Effector memory CD4-positive, alpha-beta T cell (primary cell): ENCODE results near the gene ADAMTSL1.

Source experiments
- DNase-seq, 3 donors: peaks; one replicate each; pipeline ENCODE4 v3.0.0-alpha.2; 2020
- H3K27ac ChIP-seq: 2 replicates; pipeline ENCODE4 v1.7.0; 2013; ENCODE audit warnings: mild to moderate bottlenecking, low read length, moderate library complexity; ENCODE audit not compliant: insufficient read depth, poor library complexity, severe bottlenecking
- H3K27me3 ChIP-seq: replicated peaks from 2 replicates; pipeline ENCODE4 v1.7.0; 2013; ENCODE audit warnings: mild to moderate bottlenecking, low read length; ENCODE audit not compliant: insufficient read depth, control insufficient read depth, poor library complexity, severe bottlenecking
- H3K36me3 ChIP-seq: 2 replicates; pipeline ENCODE4 v1.7.0; 2013; ENCODE audit warnings: mild to moderate bottlenecking, low read length, moderate library complexity; ENCODE audit not compliant: control insufficient read depth, insufficient read depth
- H3K4me1 ChIP-seq: 2 replicates; pipeline ENCODE4 v1.7.0; 2013; ENCODE audit warnings: low read length, mild to moderate bottlenecking; ENCODE audit not compliant: control insufficient read depth, insufficient read depth, poor library complexity, severe bottlenecking
- H3K4me3 ChIP-seq: 2 replicates; pipeline ENCODE4 v1.7.0; 2013; ENCODE audit warnings: low read length, low read depth, mild to moderate bottlenecking; ENCODE audit not compliant: insufficient read depth, poor library complexity, severe bottlenecking
- H3K9me3 ChIP-seq: 2 replicates; pipeline ENCODE4 v1.7.0; 2013; ENCODE audit warnings: mild to moderate bottlenecking, low read length, moderate library complexity; ENCODE audit not compliant: control insufficient read depth

Gene ADAMTSL1

DNA sequence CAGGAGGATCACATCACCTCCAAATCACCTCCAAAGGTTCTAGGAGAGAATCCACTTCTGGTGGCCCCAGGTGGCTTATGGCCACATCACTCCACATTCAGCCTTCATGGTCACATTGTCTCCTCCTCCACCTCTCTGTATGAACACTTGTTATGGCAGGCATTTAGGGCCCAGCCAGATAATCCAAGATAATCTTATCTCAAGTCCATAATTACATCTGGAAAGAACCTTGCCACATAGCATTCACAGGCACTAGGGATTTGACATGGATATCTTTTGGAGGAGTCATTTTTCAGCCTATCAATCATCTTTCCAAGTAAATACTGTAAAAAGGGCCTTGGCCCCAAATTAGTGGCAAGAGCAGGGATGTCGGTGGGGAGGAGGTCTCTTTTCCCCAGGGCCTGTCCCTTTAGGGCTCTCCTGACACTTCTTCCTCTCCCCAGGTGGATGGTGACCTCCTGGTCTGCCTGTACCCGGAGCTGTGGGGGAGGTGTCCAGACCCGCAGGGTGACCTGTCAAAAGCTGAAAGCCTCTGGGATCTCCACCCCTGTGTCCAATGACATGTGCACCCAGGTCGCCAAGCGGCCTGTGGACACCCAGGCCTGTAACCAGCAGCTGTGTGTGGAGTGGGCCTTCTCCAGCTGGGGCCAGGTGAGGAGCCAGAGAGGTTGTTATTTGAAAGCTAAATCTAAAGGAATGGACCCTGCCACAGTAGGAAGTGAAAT is 418.2 kb downstream of the ADAMTSL1 start:
- Histone ChIP-seq H3K36me3 (no peaks in the 10 kb centered on the region), H3K27ac (no peak overlapping the region), H3K9me3 (no peaks in the 10 kb centered on the region), H3K4me1 (no peaks in the 10 kb centered on the region), H3K4me3 (no peak overlapping the region), H3K27me3 (no peaks in the 10 kb centered on the region)
- no peak for DNase-seq

DNA sequence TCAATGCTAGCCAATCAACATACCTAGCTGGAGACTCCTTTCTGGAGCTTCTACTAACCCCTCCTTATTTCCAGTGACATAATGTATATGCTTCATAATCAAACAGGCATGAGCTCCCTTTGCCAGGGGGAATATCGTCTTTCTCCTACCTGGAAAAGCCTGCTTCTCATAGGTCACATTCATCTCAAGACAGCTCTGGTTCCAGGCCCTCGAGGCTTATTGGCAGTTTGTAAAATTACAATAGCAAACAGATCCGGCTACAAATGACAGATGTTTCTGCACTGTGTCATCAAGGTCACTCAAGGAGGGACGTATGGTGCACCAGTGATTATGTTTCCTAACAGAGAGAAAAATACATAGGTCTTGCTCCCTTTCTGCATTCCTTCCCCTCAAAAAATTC is 419.1 kb downstream of the ADAMTSL1 start:
- no peak for DNase-seq
- H3K27ac ChIP-seq: no peak overlapping the region
- H3K9me3 ChIP-seq: no peaks in the 10 kb centered on the region
- no peaks in the 10 kb centered on the region for H3K4me1 ChIP-seq
- no peaks in the 10 kb centered on the region for H3K36me3 ChIP-seq
- H3K4me3 ChIP-seq: no peak overlapping the region
- H3K27me3 ChIP-seq: no peaks in the 10 kb centered on the region

DNA sequence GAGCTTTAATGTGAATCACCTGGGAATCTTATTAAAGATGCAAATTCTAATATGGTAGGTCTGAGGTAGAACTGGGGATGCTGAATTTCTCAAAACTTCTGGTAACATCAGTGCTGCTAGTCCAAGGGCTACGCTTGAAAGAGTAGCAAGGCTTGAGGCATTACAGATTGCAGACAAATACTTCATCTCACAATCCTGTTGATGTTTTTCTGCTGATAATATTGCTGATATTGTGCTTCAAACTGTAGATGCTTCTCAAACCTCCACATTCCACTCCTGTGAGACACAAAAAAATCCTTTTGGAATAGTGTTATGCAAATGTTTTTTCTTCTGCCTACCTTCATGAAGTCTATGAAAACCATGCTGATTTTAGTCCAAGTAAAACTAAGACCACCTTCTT is 419.5 kb downstream of the ADAMTSL1 start:
- Histone ChIP-seq H3K9me3 (no peaks in the 10 kb centered on the region), H3K4me1 (no peaks in the 10 kb centered on the region), H3K36me3 (no peaks in the 10 kb centered on the region), H3K27ac (no peak overlapping the region), H3K27me3 (no peaks in the 10 kb centered on the region), H3K4me3 (no peak overlapping the region)
- no peak for DNase-seq

DNA sequence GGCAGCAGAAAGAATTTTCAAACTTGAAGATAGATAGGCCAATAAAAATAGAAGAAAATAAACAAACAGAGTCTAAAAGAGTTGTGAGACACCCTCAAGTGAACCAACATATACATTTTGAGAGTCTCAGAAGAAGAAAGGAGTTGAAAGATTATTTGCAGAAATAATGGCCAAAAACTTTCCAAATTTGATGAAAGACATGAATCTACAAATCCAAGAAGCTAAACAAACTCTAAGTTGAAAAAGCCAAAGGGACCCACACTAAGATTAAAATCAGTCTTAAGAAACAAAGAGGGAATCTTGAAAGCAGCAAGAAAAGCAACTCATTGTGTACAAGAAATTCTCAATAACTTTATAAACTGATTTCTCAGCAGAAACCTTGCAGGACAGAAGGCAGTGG is 422.1 kb downstream of the ADAMTSL1 start:
- H3K27ac ChIP-seq: no peak overlapping the region
- no peaks in the 10 kb centered on the region for H3K9me3 ChIP-seq
- H3K36me3 ChIP-seq: no peaks in the 10 kb centered on the region
- no peaks in the 10 kb centered on the region for H3K4me1 ChIP-seq
- no peak for DNase-seq
- H3K4me3 ChIP-seq: no peak overlapping the region
- H3K27me3 ChIP-seq: no peaks in the 10 kb centered on the region

DNA sequence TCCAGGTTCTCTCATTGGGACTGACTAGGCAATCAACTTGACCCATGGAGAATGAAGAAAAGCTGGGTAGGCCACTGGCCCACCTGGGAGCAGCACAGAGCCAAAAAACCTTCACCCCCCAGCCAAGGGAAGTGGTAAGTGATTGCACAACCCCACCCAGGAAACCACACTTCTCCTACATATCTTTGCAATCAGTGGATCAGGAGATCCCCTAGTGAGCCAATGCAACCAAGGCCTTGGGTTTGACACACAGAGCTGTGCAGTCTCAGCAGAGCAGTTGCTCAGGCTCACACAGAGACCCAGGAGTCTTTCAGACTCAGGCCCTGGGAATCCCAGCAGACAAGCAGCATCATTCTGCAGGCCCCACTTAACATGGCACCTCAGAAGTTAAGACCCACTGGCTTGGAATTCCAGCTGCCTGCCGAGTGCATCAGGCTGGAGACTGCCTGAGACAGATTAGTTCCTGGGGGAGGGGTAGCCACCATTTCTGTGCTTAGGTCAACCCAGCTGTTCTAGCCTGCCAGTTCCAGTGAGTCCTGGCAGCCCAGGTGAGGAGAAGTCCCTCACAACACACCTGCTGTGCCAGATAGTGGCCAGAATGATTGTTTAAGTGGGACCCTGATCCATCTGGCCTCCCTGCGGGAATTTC is 422.7 kb downstream of the ADAMTSL1 start:
- Histone ChIP-seq H3K27me3 (no peaks in the 10 kb centered on the region), H3K36me3 (no peaks in the 10 kb centered on the region), H3K27ac (no peak overlapping the region), H3K9me3 (no peaks in the 10 kb centered on the region), H3K4me3 (no peak overlapping the region), H3K4me1 (no peaks in the 10 kb centered on the region)
- no peak for DNase-seq

DNA sequence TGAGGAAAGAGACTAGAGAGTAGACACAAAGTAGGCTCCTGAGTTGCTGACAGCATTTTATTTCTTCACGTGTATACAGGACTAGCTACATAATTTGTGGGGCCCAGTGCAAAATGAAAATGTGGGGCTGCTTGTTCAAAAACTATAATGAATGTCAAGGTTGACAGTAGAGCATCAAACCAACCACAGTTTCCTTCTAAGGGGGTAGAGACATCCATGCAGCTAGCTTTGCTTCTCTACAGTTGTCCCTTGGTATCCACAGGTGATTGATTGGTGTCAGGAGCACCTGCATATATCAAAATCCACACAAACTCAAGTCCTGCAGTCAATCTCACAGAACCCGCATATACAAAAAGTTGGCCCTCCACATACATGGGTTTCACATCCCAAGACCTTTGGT is 429.5 kb downstream of the ADAMTSL1 start:
- no peaks in the 10 kb centered on the region for H3K4me1 ChIP-seq
- no peak for DNase-seq
- H3K27ac ChIP-seq: no peak overlapping the region
- no peaks in the 10 kb centered on the region for H3K27me3 ChIP-seq
- no peaks in the 10 kb centered on the region for H3K36me3 ChIP-seq
- H3K4me3 ChIP-seq: no peak overlapping the region
- H3K9me3 ChIP-seq: no peaks in the 10 kb centered on the region

DNA sequence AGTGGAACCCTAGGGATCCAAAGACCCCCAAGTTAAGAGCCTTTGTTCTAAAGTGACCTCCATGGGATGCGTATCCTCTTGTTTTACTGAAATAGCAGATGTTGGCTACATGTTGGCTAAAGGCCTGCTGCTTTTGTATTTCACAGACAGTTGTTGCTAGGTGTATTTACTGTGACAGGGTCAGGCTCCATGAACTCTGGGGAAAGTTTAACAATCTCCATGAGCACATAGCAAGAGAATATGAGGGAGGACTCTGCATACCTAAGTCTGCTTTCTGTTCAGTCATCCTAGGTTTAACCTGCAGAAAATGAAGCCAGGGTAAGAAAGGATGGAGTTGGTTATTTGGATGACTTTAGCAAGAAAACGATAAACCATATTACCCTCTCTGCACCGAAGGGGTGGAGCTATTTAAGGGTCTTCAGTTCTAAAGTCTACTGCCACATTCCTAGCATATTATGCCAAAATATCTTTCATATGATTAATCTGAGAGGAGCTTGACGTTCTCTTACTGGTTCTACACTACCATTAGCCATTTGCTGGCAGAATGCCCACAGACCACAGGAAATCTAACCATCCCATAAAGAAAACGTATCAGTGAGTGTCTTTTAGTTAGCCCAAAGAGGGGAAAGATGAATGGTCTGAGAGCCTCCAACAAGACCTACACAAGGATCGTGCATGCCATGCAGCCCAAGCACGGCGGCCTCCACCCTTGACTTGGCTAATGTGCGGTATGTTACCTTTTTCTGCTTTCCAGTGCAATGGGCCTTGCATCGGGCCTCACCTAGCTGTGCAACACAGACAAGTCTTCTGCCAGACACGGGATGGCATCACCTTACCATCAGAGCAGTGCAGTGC is 431.3 kb downstream of the ADAMTSL1 start:
- no peaks in the 10 kb centered on the region for H3K9me3 ChIP-seq
- H3K27me3 ChIP-seq: no peaks in the 10 kb centered on the region
- no peak for DNase-seq
- H3K36me3 ChIP-seq: no peaks in the 10 kb centered on the region
- H3K27ac ChIP-seq: no peak overlapping the region
- H3K4me3 ChIP-seq: no peak overlapping the region
- no peaks in the 10 kb centered on the region for H3K4me1 ChIP-seq

DNA sequence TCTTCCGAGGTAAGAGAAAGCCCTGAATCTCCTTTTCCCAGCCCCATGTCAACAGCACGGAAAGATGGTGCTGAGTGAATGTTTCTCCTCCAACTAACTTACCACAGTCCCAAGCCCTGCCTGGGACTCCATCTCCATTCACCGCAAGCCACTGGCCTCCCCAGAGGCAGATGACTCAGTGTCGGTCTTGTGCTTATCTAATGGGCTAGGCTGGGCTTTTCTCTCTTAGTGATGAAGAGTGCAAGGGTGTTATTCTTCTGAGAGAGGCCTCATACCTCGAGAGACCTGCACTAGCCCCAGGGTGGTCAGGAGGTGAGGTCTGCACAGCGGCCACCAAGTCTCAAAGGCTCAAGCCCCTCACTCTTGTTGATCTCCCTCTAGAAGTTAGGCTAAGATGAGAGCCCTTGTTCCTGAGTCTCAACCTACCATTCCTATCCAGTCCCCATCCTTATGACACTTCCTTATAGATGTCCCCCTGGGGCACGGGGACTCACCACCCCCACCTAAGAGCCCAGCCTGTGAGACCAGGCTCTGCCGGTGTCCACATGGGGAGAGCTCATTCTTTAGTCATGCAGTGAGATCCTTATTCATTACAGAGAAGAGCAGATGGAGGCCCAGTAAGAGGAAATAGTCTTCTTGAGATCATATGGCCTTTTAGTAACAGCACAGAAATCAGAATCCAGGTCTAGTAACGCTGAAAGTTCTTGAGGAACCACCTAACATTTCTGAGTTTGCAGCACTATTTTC is 432.1 kb downstream of the ADAMTSL1 start:
- no peaks in the 10 kb centered on the region for H3K9me3 ChIP-seq
- no peaks in the 10 kb centered on the region for H3K27me3 ChIP-seq
- no peak overlapping the region for H3K27ac ChIP-seq
- no peaks in the 10 kb centered on the region for H3K4me1 ChIP-seq
- no peaks in the 10 kb centered on the region for H3K36me3 ChIP-seq
- no peak for DNase-seq
- H3K4me3 ChIP-seq: no peak overlapping the region

DNA sequence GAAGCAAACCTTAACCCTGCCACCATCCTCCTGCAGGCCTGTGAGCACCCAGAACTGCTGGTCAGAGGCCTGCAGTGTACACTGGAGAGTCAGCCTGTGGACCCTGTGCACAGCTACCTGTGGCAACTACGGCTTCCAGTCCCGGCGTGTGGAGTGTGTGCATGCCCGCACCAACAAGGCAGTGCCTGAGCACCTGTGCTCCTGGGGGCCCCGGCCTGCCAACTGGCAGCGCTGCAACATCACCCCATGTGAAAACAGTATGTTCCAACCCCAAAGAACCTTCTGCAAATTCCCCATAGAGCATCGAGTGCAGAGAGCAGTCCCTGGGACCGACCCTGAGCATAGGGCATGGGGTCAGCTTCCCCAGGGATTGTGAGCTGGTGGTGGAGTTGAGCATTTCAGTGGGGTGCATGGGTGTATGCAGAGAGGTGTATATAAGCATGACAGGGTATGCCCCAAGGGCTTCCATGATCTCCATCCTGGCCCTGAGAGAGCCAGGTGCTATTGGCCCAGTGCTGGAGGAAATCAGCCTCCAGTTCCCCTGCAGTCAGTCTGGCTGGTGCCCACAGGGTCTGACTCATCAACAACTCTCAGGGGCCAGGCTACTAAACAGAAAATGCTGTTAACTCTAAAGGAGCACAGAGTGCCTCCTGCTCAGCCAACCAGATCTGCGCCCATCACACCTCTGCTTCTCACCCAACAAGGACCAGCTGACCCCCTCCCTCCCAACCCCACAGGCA is 432.9 kb downstream of the ADAMTSL1 start:
- no peak overlapping the region for H3K4me3 ChIP-seq
- H3K27me3 ChIP-seq: no peaks in the 10 kb centered on the region
- H3K27ac ChIP-seq: no peak overlapping the region
- no peaks in the 10 kb centered on the region for H3K4me1 ChIP-seq
- H3K9me3 ChIP-seq: no peaks in the 10 kb centered on the region
- no peak for DNase-seq
- no peaks in the 10 kb centered on the region for H3K36me3 ChIP-seq
